Purkinje cell (primary cell): ENCODE data around the gene KRT34. TPM values are rescaled to one million over a fixed set of nuclear protein-coding genes. Genes with fewer than 3 reads are reported as not detected.

Experiments
- polyA plus RNA-seq: library from polyadenylated mRNA; unstranded; fragments of >200 nt; fragmentation: Nextera tagmentation; gene quantifications from 2 replicates; pipeline ENCODE4 v1.2.1, GENCODE V29; 2014

The KRT34 gene
- polyA plus RNA-seq = not detected in 2 replicates

GRCh38 chr17:41381943-41382342 is at the start of gene KRT34:
KRT34 (minus strand) TSS chr17:41382306; CDS start chr17:41382246, 60 bp downstream.

DNA sequence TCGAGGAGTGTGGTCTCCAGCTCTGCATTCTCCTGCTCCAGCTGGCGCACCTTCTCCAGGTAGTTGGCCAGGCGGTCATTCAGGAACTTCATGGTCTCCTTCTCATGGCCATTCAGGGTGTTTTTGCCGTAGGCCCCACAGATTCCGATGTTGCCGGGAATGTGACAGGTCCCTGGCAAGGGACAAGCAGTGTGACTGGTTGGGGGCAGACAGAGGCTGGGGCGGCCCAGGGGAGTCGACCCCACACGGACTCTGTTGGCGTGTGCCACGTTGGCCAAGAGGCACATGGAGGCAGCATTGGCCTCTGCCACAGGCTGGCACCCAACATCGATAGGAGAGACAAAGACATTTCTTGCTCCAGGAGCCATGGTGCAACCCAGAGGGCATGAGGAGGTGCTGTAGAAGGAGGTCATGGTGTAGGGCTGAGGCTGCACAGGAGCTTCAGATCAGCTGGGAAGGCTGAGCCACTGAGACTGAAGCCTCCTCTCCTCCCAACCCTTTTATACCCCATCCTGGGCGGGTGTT is 42.1 kb upstream of the KRT34 start, which contains the start of gene KRT37:
Gene KRT37, minus strand, starts transcription at position 475 of the 525 bp plus-strand sequence. Its CDS starts 62 bp downstream, at position 413.

GRCh38 chr17:41396996-41397660 is 15.0 kb upstream of the KRT34 start, which contains the start of gene KRT31:
KRT31 (minus strand) TSS chr17:41397608; CDS start chr17:41397539, 69 bp downstream.

DNA sequence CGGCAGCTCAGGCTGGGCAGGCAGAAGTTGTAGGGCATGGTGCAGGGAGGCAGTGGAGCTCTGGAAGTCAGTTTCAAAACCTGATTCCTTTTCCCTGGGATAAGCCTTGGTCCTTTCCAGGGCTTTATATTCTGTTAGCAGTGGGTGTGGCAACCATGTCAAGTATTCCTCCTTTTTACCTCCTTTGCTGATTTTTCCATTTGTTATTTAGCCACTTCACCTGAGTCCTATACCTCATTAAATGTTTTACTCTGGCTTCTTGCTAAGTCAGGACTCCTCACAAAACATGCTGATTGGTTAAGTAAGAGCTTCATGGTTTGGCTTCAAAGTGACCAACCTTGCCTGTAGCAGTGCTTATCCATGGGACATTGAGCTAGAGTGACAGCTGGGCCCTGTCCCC is 12.4 kb downstream of the KRT34 start, which contains the start of gene KRT33B:
Gene KRT33B, minus strand, starts transcription at position 101 of the 400 bp plus-strand sequence. Its CDS starts 63 bp downstream, at position 38.

GRCh38 chr17:41350381-41350878 is 31.7 kb downstream of the KRT34 start, which contains the start of gene KRT33A:
KRT33A (minus strand) TSS chr17:41350828; CDS start chr17:41350767, 61 bp downstream.

Other genes starting within 250 kb of the KRT34 start
- gene KRTAP4-6, start 241.8 kb downstream of the KRT34 start, polyA plus RNA-seq = not detected in 2 replicates
- not detected in 2 replicates for gene KRTAP4-5, start 232.5 kb downstream of the KRT34 start, polyA plus RNA-seq
- not detected in 2 replicates for gene KRTAP4-4, start 221.6 kb downstream of the KRT34 start, polyA plus RNA-seq
- gene KRTAP4-3, start 214.1 kb downstream of the KRT34 start, polyA plus RNA-seq = not detected in 2 replicates
- gene KRTAP4-2, start 204.1 kb downstream of the KRT34 start, polyA plus RNA-seq = not detected in 2 replicates
- not detected in 2 replicates for gene KRTAP4-1, start 197.4 kb downstream of the KRT34 start, polyA plus RNA-seq
- not detected in 2 replicates for gene KRTAP9-1, start 192.4 kb downstream of the KRT34 start, polyA plus RNA-seq
- gene KRTAP9-2, start 155.7 kb downstream of the KRT34 start, polyA plus RNA-seq = not detected in 2 replicates
- not detected in 2 replicates for gene KRTAP9-3, start 149.9 kb downstream of the KRT34 start, polyA plus RNA-seq
- gene KRTAP9-8, start 144.3 kb downstream of the KRT34 start, polyA plus RNA-seq = not detected in 2 replicates
- not detected in 2 replicates for gene KRTAP9-4, start 132.6 kb downstream of the KRT34 start, polyA plus RNA-seq
- gene KRTAP9-9, start 126.9 kb downstream of the KRT34 start, polyA plus RNA-seq = not detected in 2 replicates
- not detected in 2 replicates for gene KRTAP9-6, start 116.9 kb downstream of the KRT34 start, polyA plus RNA-seq
- not detected in 2 replicates for gene KRTAP9-7, start 106.6 kb downstream of the KRT34 start, polyA plus RNA-seq
- gene KRTAP29-1, start 79.5 kb downstream of the KRT34 start, polyA plus RNA-seq = not detected in 2 replicates
- not detected in 2 replicates for gene KRTAP16-1, start 73.0 kb downstream of the KRT34 start, polyA plus RNA-seq
- not detected in 2 replicates for gene KRTAP17-1, start 66.6 kb downstream of the KRT34 start, polyA plus RNA-seq
- gene KRT33A, start 31.5 kb downstream of the KRT34 start, polyA plus RNA-seq = not detected in 2 replicates
- gene KRT33B, start 12.5 kb downstream of the KRT34 start, polyA plus RNA-seq = not detected in 2 replicates
- 2.2 TPM in 1 of 2 replicates, not detected in the other for gene KRT31, start 15.3 kb upstream of the KRT34 start, polyA plus RNA-seq
- gene KRT37, start 42.3 kb upstream of the KRT34 start, polyA plus RNA-seq = not detected in 2 replicates
- gene KRT38, start 58.7 kb upstream of the KRT34 start, polyA plus RNA-seq = not detected in 2 replicates
- not detected in 2 replicates for gene KRT32, start 85.1 kb upstream of the KRT34 start, polyA plus RNA-seq
- gene KRT35, start 98.8 kb upstream of the KRT34 start, polyA plus RNA-seq = not detected in 2 replicates
- not detected in 2 replicates for gene KRT36, start 107.6 kb upstream of the KRT34 start, polyA plus RNA-seq
- not detected in 2 replicates for gene KRT13, start 123.3 kb upstream of the KRT34 start, polyA plus RNA-seq
- gene KRT15, start 136.6 kb upstream of the KRT34 start, polyA plus RNA-seq = not detected in 2 replicates
- gene KRT19, start 146.0 kb upstream of the KRT34 start, polyA plus RNA-seq = not detected in 2 replicates
- not detected in 2 replicates for gene KRT9, start 189.8 kb upstream of the KRT34 start, polyA plus RNA-seq
- not detected in 2 replicates for gene KRT14, start 204.6 kb upstream of the KRT34 start, polyA plus RNA-seq
- gene KRT16, start 230.5 kb upstream of the KRT34 start, polyA plus RNA-seq = 0.52 and 0.63 TPM in 2 replicates
- 10.7 and 38.0 TPM in 2 replicates for gene KRT17, start 242.3 kb upstream of the KRT34 start, polyA plus RNA-seq